Loucy (cell line): Measurements from ENCODE around the gene FGGY.

Source experiments
- H2AFZ ChIP-seq: fragments of 200-600 bp; sonication (generic); 2 replicates; pipeline ENCODE4 v1.6.0; 2016; ENCODE audit warnings: antibody characterized with exemption, mild to moderate bottlenecking, low read length, moderate library complexity
- H3F3A ChIP-seq: fragments of 200-600 bp; 2 replicates; pipeline ENCODE4 v1.6.0; 2016; ENCODE audit warnings: antibody characterized with exemption, low read depth, mild to moderate bottlenecking
- H3K27me3 ChIP-seq: fragments of 200-600 bp; sonication (generic); 2 replicates; pipeline ENCODE4 v1.6.1; 2014; ENCODE audit warnings: low read length, mild to moderate bottlenecking; ENCODE audit not compliant: insufficient read depth, poor library complexity, severe bottlenecking
- H3K36me3 ChIP-seq: fragments of 200-600 bp; sonication (generic); 2 replicates; pipeline ENCODE4 v1.6.1; 2016; ENCODE audit warnings: low read length; ENCODE audit not compliant: insufficient read depth
- H3K4me1 ChIP-seq: fragments of 200-600 bp; sonication (generic); 2 replicates; pipeline ENCODE4 v1.5.1; 2014; ENCODE audit warnings: low read length, mild to moderate bottlenecking; ENCODE audit not compliant: insufficient read depth, poor library complexity, severe bottlenecking
- H3K4me2 ChIP-seq: fragments of 200-600 bp; sonication (generic); 2 replicates; pipeline ENCODE4 v1.6.0; 2014; ENCODE audit warnings: antibody characterized with exemption, low read length, low read depth, mild to moderate bottlenecking; ENCODE audit not compliant: poor library complexity, severe bottlenecking
- H3K4me3 ChIP-seq: fragments of 200-600 bp; sonication (generic); 2 replicates; pipeline ENCODE4 v1.5.1; 2014; ENCODE audit warnings: low read length, mild to moderate bottlenecking, mixed read lengths; ENCODE audit not compliant: poor library complexity, severe bottlenecking
- H3K79me2 ChIP-seq: fragments of 200-600 bp; sonication (generic); 2 replicates; pipeline ENCODE4 v1.6.1; 2014; ENCODE audit warnings: low read length; ENCODE audit not compliant: insufficient read depth
- H3K9ac ChIP-seq: fragments of 200-600 bp; sonication (generic); 2 replicates; pipeline ENCODE4 v1.6.0; 2014; ENCODE audit warnings: mild to moderate bottlenecking, low read depth, low read length, moderate library complexity; ENCODE audit not compliant: poor library complexity, severe bottlenecking
- H3K9me2 ChIP-seq: fragments of 200-600 bp; sonication (generic); replicated peaks from 2 replicates; pipeline ENCODE4 v1.6.1; 2016; ENCODE audit warnings: low read depth, low read length, mixed read lengths
- H3K9me3 ChIP-seq: fragments of 200-600 bp; sonication (generic); 2 replicates; pipeline ENCODE4 v1.6.1; 2014; ENCODE audit warnings: mild to moderate bottlenecking, antibody characterized with exemption, low read length, low read depth; ENCODE audit not compliant: insufficient read depth
- H4K20me1 ChIP-seq: fragments of 200-600 bp; sonication (generic); 2 replicates; pipeline ENCODE4 v1.6.0; 2014; ENCODE audit warnings: antibody characterized with exemption, low read length, mild to moderate bottlenecking; ENCODE audit not compliant: insufficient read depth, poor library complexity, severe bottlenecking
- CTCF ChIP-seq: fragments of 200-600 bp; sonication (generic); conservative IDR thresholded peaks from 2 replicates; pipeline ENCODE4 v1.5.1; 2014; ENCODE audit warnings: mild to moderate bottlenecking, antibody characterized with exemption, low read length
- EZH2phosphoT487 ChIP-seq: fragments of 200-600 bp; IDR thresholded peaks from 2 replicates; pipeline ENCODE4 v1.6.1; 2018; ENCODE audit warnings: antibody characterized with exemption, mild to moderate bottlenecking, moderate library complexity, borderline replicate concordance

FGGY gene

DNA sequence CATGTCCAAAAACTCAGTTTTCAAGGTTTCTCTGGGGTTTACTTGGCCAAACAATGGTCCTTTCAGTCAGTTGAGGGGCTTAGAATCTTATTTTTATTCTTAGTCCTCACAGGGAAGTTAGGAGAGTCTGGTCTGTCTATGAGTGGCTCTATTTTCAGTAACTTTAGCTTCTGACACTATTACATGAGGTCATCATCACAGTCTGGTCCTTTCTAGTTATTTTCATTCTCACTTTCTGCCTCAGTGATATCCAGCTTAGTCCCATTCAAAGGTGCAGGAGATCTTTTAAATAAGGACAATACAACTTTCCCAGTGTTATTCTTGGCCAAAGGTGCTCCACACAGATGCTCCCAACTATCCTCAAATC, 30.0 kb upstream of the FGGY start:
- no peak for TF ChIP-seq CTCF
- no peak for TF ChIP-seq EZH2phosphoT487
- Histone ChIP-seq H3K4me1 (no peaks in the 10 kb centered on the region), H3K9ac (no peak overlapping the region)

DNA sequence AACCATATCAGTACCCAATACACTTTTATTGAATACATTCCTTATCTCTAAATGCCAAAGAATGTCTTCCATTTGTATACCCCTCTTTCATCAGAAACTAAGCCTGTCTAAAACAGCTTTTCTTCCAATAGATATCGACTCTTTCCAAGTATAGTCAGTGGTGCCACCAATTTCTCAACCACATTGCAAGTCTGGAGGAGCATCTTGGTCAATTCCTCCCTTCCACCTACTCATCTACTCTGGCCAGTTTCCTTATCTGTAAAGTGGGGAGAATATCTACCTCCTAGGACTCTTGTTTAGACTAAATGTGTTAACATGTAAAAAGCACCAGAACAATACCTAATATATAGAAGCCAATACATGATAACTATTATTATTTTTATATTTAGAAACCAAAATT, 28.5 kb upstream of the FGGY start:
- TF ChIP-seq CTCF (no peak), EZH2phosphoT487 (no peak)

More for the DNA sequence above, 30.0 kb upstream of the FGGY start:
- no peaks in the 10 kb centered on the region for H3K79me2 ChIP-seq
- no peaks in the 10 kb centered on the region for H3K9me2 ChIP-seq
- H3K9me3 ChIP-seq: no peaks in the 10 kb centered on the region
- peak overlapping the region; percentile 20 for H3K4me2 ChIP-seq
- H3K4me3 ChIP-seq: no peak overlapping the region
- no peaks in the 10 kb centered on the region for H3K27me3 ChIP-seq
- peak overlapping the region; percentile 42; the same call in 1 of the 2 replicates for H2AFZ ChIP-seq
- no peaks in the 10 kb centered on the region for H4K20me1 ChIP-seq
- H3K36me3 ChIP-seq: no peaks in the 10 kb centered on the region
- H3F3A ChIP-seq: no peaks in the 10 kb centered on the region

GRCh38 chr1:59271561-59272260, 25.2 kb upstream of the FGGY start:
- Histone ChIP-seq H3K36me3 (no peaks in the 10 kb centered on the region), H3K4me3 (no peak overlapping the region), H4K20me1 (no peaks in the 10 kb centered on the region), H3K9ac (no peak overlapping the region), H3K4me1 (no peaks in the 10 kb centered on the region), H3F3A (no peaks in the 10 kb centered on the region), H3K9me3 (no peaks in the 10 kb centered on the region), H2AFZ (no peak overlapping the region), H3K79me2 (no peaks in the 10 kb centered on the region), H3K9me2 (no peaks in the 10 kb centered on the region), H3K4me2 (no peak overlapping the region), H3K27me3 (no peaks in the 10 kb centered on the region)
- TF ChIP-seq CTCF (no peak), EZH2phosphoT487 (no peak)

More for the DNA sequence above, 28.5 kb upstream of the FGGY start:
- Histone ChIP-seq H3K79me2 (no peaks in the 10 kb centered on the region), H4K20me1 (no peaks in the 10 kb centered on the region), H2AFZ (no peak overlapping the region), H3K9me2 (no peaks in the 10 kb centered on the region), H3K4me2 (no peak overlapping the region), H3F3A (no peaks in the 10 kb centered on the region), H3K27me3 (no peaks in the 10 kb centered on the region), H3K36me3 (no peaks in the 10 kb centered on the region), H3K9ac (no peak overlapping the region), H3K9me3 (no peaks in the 10 kb centered on the region), H3K4me3 (no peak overlapping the region), H3K4me1 (no peaks in the 10 kb centered on the region)
